ENCODE measurements around the gene CCNQ.

CCNQ gene

DNA sequence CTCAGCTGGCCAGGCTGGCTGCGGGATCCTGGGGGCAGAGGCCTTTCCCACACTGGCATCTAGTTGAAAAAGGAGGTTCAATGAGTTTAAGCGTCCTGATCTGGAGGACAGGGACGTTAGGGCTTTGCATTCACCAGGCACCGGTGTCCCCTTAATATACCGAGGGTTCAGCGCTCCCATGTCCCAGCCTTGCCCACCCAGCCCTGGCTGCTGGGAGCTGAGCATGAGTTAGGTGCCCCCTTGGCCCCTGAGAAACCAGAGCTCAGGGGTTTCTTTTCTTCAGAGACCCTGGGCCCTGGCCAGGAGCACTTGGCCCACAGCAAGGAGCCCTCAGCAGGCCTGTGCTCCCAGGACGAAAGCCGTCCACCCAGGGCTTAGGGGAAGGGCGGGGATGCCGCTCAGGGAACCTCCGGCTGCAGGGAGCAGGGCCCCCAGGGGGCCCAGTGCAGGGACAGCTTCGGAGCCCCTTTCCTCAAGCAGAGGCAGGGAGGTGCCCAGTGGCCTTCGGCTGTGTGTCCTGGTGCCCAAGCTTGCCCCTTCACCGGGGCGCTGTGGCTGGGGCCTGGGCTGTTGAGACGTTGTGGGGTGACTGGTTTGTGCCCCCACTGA is 27.2 kb upstream of the CCNQ start:
- no peak for TF ChIP-seq FOXP2 (optimal IDR thresholded peaks at IDR 0.05; ENCODE audit: borderline replicate concordance, extremely low read depth, extremely low read length, insufficient read depth)
- no peak for TF ChIP-seq POLR2AphosphoS5 (IDR thresholded peaks at IDR 0.05; ENCODE audit: low read depth, low read length)
- TF ChIP-seq, protein P1, sequence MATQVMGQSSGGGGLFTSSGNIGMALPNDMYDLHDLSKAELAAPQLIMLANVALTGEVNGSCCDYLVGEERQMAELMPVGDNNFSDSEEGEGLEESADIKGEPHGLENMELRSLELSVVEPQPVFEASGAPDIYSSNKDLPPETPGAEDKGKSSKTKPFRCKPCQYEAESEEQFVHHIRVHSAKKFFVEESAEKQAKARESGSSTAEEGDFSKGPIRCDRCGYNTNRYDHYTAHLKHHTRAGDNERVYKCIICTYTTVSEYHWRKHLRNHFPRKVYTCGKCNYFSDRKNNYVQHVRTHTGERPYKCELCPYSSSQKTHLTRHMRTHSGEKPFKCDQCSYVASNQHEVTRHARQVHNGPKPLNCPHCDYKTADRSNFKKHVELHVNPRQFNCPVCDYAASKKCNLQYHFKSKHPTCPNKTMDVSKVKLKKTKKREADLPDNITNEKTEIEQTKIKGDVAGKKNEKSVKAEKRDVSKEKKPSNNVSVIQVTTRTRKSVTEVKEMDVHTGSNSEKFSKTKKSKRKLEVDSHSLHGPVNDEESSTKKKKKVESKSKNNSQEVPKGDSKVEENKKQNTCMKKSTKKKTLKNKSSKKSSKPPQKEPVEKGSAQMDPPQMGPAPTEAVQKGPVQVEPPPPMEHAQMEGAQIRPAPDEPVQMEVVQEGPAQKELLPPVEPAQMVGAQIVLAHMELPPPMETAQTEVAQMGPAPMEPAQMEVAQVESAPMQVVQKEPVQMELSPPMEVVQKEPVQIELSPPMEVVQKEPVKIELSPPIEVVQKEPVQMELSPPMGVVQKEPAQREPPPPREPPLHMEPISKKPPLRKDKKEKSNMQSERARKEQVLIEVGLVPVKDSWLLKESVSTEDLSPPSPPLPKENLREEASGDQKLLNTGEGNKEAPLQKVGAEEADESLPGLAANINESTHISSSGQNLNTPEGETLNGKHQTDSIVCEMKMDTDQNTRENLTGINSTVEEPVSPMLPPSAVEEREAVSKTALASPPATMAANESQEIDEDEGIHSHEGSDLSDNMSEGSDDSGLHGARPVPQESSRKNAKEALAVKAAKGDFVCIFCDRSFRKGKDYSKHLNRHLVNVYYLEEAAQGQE (IDR thresholded peaks at IDR 0.05; ENCODE audit: insufficient read depth in 1 of 2, low read depth in 2 of 2, low read length in 2 of 2): no peak
- no peak for TF ChIP-seq TAF1 (IDR thresholded peaks at IDR 0.05; ENCODE audit: borderline replicate concordance, insufficient read depth, low read length)
- no peak for TF ChIP-seq SIN3A (IDR thresholded peaks at IDR 0.05; ENCODE audit: borderline replicate concordance, insufficient read depth, low read length)

DNA sequence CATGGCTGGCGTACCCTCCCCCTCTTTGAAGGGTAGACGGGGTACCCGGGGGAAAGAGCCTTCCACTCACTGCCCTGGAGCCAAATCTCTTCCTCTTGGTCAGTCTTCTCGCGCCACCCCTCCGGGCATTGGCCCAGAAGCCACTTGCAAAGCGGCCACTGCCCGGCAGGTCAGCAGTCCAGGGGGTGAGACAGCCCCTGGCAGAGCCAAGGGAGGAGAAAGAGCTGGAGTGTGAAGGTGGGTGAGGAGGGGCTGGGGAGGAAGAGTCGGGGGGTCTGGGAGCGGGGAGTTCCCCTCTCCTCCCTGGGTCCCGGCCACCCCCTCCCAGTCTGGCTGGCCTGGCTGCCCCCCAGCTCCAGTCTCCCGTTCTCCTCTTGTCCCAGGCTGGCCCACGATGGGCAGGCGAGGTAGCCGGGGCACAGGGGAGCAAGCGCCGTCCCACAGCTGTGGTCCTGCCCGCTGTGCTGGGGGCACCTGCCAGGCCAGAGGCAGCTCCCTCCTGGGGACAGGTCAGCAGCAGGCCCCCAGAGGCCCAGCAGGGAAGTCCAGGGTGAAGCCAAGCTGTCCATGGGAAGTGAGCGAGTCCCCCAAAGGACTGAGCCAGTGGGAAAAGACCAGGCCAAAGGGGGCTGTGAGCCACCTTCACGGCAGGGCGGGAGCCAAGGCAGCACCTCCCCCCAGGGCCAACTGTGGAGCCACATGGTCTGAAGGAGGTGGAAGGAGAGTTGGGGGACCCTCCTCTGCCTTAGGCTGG is 26.5 kb upstream of the CCNQ start:
- TF ChIP-seq SIN3A (IDR thresholded peaks at IDR 0.05; ENCODE audit: borderline replicate concordance, insufficient read depth, low read length): no peak
- TF ChIP-seq POLR2AphosphoS5 (IDR thresholded peaks at IDR 0.05; ENCODE audit: low read depth, low read length): no peak
- TF ChIP-seq TAF1 (IDR thresholded peaks at IDR 0.05; ENCODE audit: borderline replicate concordance, insufficient read depth, low read length): no peak
- TF ChIP-seq FOXP2 (optimal IDR thresholded peaks at IDR 0.05; ENCODE audit: borderline replicate concordance, extremely low read depth, extremely low read length, insufficient read depth): no peak
- TF ChIP-seq, protein P1 (IDR thresholded peaks at IDR 0.05; ENCODE audit: insufficient read depth in 1 of 2, low read depth in 2 of 2, low read length in 2 of 2): no peak

DNA sequence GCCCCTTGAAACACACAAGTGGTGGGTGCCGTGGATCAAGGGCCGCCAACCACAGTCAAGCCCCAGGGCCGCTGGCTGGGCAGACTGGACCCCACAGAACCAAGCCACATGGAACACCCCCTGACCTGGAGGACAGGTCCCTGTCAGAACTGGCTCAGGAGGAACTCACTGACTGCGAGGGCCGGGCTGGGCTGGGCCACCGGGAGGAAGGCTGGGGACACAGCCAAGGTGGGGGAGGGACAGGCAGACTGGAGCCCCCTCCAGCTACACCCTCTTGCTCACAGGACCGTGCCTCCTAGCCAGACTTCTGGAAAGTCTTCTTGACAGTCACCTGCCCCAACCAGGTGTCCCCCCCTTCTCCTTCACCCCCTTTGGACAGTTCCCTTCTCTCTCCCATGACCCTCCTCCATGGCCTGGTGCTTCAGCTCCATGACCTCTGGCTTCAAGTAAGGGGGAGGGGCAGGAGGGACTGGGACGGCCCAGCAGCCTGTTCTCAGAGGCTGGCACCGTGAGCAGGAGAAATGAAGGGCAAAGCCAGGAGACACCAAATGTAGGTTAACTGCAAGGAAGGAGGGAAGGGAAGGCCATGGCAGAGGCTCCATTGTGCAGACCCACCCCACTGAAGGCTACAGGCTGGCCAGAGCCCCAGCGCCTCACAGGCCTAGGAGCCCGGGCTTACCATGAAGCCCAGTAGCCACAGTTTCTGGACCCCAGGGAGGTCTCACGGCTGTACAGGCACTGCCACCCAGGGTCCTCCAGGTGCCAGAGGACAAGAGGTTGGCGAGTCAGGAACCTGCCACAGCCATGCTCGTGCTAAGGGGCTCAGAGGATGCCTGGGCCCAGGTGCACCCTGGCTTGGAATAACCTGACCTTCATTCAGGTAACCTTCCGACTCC is 25.5 kb upstream of the CCNQ start:
- no peak for TF ChIP-seq TAF1 (IDR thresholded peaks at IDR 0.05; ENCODE audit: borderline replicate concordance, insufficient read depth, low read length)
- TF ChIP-seq, protein P1 (IDR thresholded peaks at IDR 0.05; ENCODE audit: insufficient read depth in 1 of 2, low read depth in 2 of 2, low read length in 2 of 2): no peak
- no peak for TF ChIP-seq FOXP2 (optimal IDR thresholded peaks at IDR 0.05; ENCODE audit: borderline replicate concordance, extremely low read depth, extremely low read length, insufficient read depth)
- TF ChIP-seq SIN3A (IDR thresholded peaks at IDR 0.05; ENCODE audit: borderline replicate concordance, insufficient read depth, low read length): no peak
- TF ChIP-seq POLR2AphosphoS5 (IDR thresholded peaks at IDR 0.05; ENCODE audit: low read depth, low read length): no peak

DNA sequence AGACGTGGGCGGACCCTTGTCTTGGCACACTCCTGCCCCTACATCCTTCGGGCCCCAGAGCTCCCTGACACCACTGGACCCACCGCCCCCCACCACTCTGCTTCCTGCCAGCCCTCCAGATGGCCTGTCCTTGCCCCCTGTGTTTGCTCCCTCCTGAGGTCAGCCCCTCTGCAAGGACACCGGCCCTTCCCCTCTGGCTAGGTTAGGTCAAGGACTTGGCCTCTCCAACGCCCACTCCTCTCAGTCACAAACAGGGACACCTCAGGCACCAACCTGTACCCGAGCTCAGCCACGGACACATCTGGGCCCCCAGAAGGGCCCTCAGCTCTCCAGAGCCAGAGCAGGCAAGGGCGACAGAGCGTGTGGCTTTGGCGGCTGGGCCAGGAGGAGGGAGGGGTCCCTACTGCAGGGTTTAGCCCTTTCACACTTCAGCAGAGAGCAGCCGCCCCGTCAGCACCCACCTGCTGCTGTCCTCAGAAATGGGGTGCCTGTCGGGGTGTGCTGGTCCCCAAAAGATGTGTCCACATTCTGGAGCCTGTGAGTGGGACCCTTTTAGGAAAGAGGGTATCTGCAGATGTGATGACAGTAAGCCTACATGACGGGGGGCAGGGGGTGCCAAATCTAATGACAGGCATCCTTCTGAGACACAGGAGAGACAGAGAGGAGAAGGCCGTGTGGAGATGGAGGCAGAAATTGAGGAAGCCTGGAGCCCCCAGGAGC is 24.5 kb upstream of the CCNQ start:
- no peak for TF ChIP-seq TAF1 (IDR thresholded peaks at IDR 0.05; ENCODE audit: borderline replicate concordance, insufficient read depth, low read length)
- no peak for TF ChIP-seq FOXP2 (optimal IDR thresholded peaks at IDR 0.05; ENCODE audit: borderline replicate concordance, extremely low read depth, extremely low read length, insufficient read depth)
- no peak for TF ChIP-seq POLR2AphosphoS5 (IDR thresholded peaks at IDR 0.05; ENCODE audit: low read depth, low read length)
- TF ChIP-seq, protein P1 (IDR thresholded peaks at IDR 0.05; ENCODE audit: insufficient read depth in 1 of 2, low read depth in 2 of 2, low read length in 2 of 2): no peak
- TF ChIP-seq SIN3A (IDR thresholded peaks at IDR 0.05; ENCODE audit: borderline replicate concordance, insufficient read depth, low read length): no peak

Data from PFSK-1 (cell line).